Thoracic aorta (tissue), 2 donors: ENCODE measurements around the gene SYP. TPM values are rescaled to one million over a fixed set of nuclear protein-coding genes. Genes with fewer than 3 reads are reported as not detected.

ENCODE experiments used
- ATAC-seq: fragments of 150-250 bp; one replicate; pipeline ENCODE4 v1.8.0; 2017; ENCODE audit warnings: low read depth; ENCODE audit not compliant: insufficient number of reproducible peaks, low FRiP score
- DNase-seq: peaks from one replicate; pipeline ENCODE4 v3.0.0-alpha.2; 2020; ENCODE audit warnings: low spot score
- H3K27ac ChIP-seq, 2 donors: fragments of 200-600 bp; sonication (generic); 1 replicate in 1 of 2; 2 replicates in 1 of 2; pipeline ENCODE4 v1.5.1; 2016; ENCODE audit warnings: mild to moderate bottlenecking in 2 of 2, moderate library complexity in 2 of 2
- H3K27me3 ChIP-seq: fragments of 200-600 bp; sonication (generic); replicated peaks from 2 replicates; pipeline ENCODE4 v1.6.0; 2016; ENCODE audit warnings: mild to moderate bottlenecking; ENCODE audit not compliant: insufficient read depth
- H3K36me3 ChIP-seq: fragments of 200-600 bp; sonication (generic); one replicate; pipeline ENCODE4 v1.5.1; 2016
- H3K4me1 ChIP-seq, 2 donors: fragments of 200-600 bp; sonication (generic); 1 replicate in 1 of 2; 2 replicates in 1 of 2; pipeline versions ENCODE4 v1.5.1 to v1.6.0; 2016; ENCODE audit warnings: low read depth in 2 of 2, mild to moderate bottlenecking in 1 of 2; ENCODE audit not compliant: control insufficient read depth in 1 of 2
- H3K4me3 ChIP-seq: fragments of 200-600 bp; sonication (generic); 2 replicates; pipeline ENCODE4 v1.5.1; 2016; ENCODE audit warnings: mild to moderate bottlenecking
- H3K9me3 ChIP-seq: fragments of 200-600 bp; sonication (generic); 2 replicates; pipeline ENCODE4 v1.5.1; 2016
- CTCF ChIP-seq: fragments of 200-600 bp; sonication (generic); IDR thresholded peaks from one replicate; pipeline ENCODE4 v1.5.1; 2019; ENCODE audit warnings: antibody characterized with exemption
- total RNA-seq, 2 donors: library from RNA; depleted of rRNA; stranded (reverse); fragments of >200 nt; gene quantifications; one replicate each; pipeline versions ENCODE4 v1.1.0 to v1.2.3, GENCODE V29; 2016

SYP gene
- total RNA-seq, 2 donors from 2014 or later = 3.2 to 6.9 TPM

- H3K27me3 ChIP-seq = no peaks in the 10 kb centered on the region
- TF ChIP-seq CTCF = no peak
- H3K9me3 ChIP-seq = no peaks in the 10 kb centered on the region
- H3K27ac ChIP-seq = no peak overlapping the region
- H3K36me3 ChIP-seq = no peaks in the 10 kb centered on the region
- ATAC-seq (no peak), DNase-seq (no peak)
- H3K4me3 ChIP-seq = no peak overlapping the region
- H3K4me1 ChIP-seq = no peaks in the 10 kb centered on the region
Measured at GRCh38 chrX:49212209-49212608, 12.2 kb upstream of the SYP start.

- no peak for ATAC-seq
- DNase-seq = no peak
- H3K27me3 ChIP-seq = no peaks in the 10 kb centered on the region
- H3K4me1 ChIP-seq = no peaks in the 10 kb centered on the region
- no peak overlapping the region for H3K27ac ChIP-seq
- H3K36me3 ChIP-seq = no peaks in the 10 kb centered on the region
- no peaks in the 10 kb centered on the region for H3K9me3 ChIP-seq
- H3K4me3 ChIP-seq = no peak overlapping the region
- TF ChIP-seq CTCF = no peak
Measured at GRCh38 chrX:49211074-49211473, 11.1 kb upstream of the SYP start.

- no peaks in the 10 kb centered on the region for H3K9me3 ChIP-seq
- DNase-seq (no peak), ATAC-seq (no peak)
- no peak overlapping the region for H3K4me3 ChIP-seq
- no peaks in the 10 kb centered on the region for H3K36me3 ChIP-seq
- no peak overlapping the region for H3K27ac ChIP-seq
- TF ChIP-seq CTCF = no peak
- no peaks in the 10 kb centered on the region for H3K27me3 ChIP-seq
- no peaks in the 10 kb centered on the region for H3K4me1 ChIP-seq
Measured at GRCh38 chrX:49210406-49210805, 10.4 kb upstream of the SYP start.

- no peak overlapping the region for H3K4me3 ChIP-seq
- no peak for ATAC-seq
- H3K27ac ChIP-seq = no peak overlapping the region
- DNase-seq = no peak
- TF ChIP-seq CTCF = no peak
- H3K9me3 ChIP-seq = no peaks in the 10 kb centered on the region
- no peaks in the 10 kb centered on the region for H3K4me1 ChIP-seq
- H3K36me3 ChIP-seq = no peaks in the 10 kb centered on the region
- no peaks in the 10 kb centered on the region for H3K27me3 ChIP-seq
Measured at GRCh38 chrX:49209434-49210251, 9.7 kb upstream of the SYP start.

GRCh38 chrX:49208399-49208798 lies 8.4 kb upstream of the SYP start:
- H3K27ac ChIP-seq = no peak overlapping the region
- no peaks in the 10 kb centered on the region for H3K27me3 ChIP-seq
- H3K4me3 ChIP-seq = no peak overlapping the region
- DNase-seq = no peak
- no peak for ATAC-seq
- no peaks in the 10 kb centered on the region for H3K36me3 ChIP-seq
- H3K9me3 ChIP-seq = no peaks in the 10 kb centered on the region
- H3K4me1 ChIP-seq = no peaks in the 10 kb centered on the region
- no peak for TF ChIP-seq CTCF
